Hepatocyte (in vitro differentiated cells): Measurements from ENCODE around the gene L3MBTL3. TPM values are rescaled to one million over a fixed set of nuclear protein-coding genes. Genes with fewer than 3 reads are reported as not detected.

Experiments used
- DNase-seq: peaks from one replicate; pipeline ENCODE4 v3.0.0-alpha.2; 2016; ENCODE audit warnings: low spot score
- H2AFZ ChIP-seq: fragments of 200-600 bp; sonication (generic); 2 replicates; pipeline ENCODE4 v1.6.0; 2016; ENCODE audit warnings: antibody characterized with exemption, mild to moderate bottlenecking
- H3K27ac ChIP-seq: fragments of 200-600 bp; sonication (generic); 2 replicates; pipeline ENCODE4 v1.5.1; 2016; ENCODE audit warnings: mild to moderate bottlenecking
- H3K27me3 ChIP-seq: fragments of 200-600 bp; sonication (generic); 2 replicates; pipeline ENCODE4 v1.6.1; 2016
- H3K36me3 ChIP-seq: fragments of 200-600 bp; sonication (generic); replicated peaks from 2 replicates; pipeline ENCODE4 v1.5.1; 2016; ENCODE audit warnings: low read depth; ENCODE audit not compliant: insufficient read depth
- H3K4me1 ChIP-seq: fragments of 200-600 bp; sonication (generic); 2 replicates; pipeline ENCODE4 v1.5.1; 2016; ENCODE audit warnings: mild to moderate bottlenecking, moderate library complexity; ENCODE audit not compliant: insufficient read depth
- H3K4me2 ChIP-seq: fragments of 200-600 bp; sonication (generic); 2 replicates; pipeline ENCODE4 v1.6.0; 2016
- H3K4me3 ChIP-seq: fragments of 200-600 bp; sonication (generic); 2 replicates; pipeline ENCODE4 v1.5.1; 2016; ENCODE audit warnings: mild to moderate bottlenecking
- H3K79me2 ChIP-seq: fragments of 200-600 bp; sonication (generic); 2 replicates; pipeline ENCODE4 v1.6.0; 2017; ENCODE audit warnings: mild to moderate bottlenecking
- H3K9me2 ChIP-seq: fragments of 200-600 bp; sonication (generic); replicated peaks from 2 replicates; pipeline ENCODE4 v1.6.0; 2017; ENCODE audit warnings: mild to moderate bottlenecking; ENCODE audit not compliant: insufficient read depth
- H3K9me3 ChIP-seq: fragments of 200-600 bp; sonication (generic); 2 replicates; pipeline ENCODE4 v1.5.1; 2016; ENCODE audit warnings: low read depth, mild to moderate bottlenecking
- H4K20me1 ChIP-seq: fragments of 200-600 bp; sonication (generic); 2 replicates; pipeline ENCODE4 v1.6.0; 2016; ENCODE audit warnings: mild to moderate bottlenecking; ENCODE audit not compliant: insufficient read depth, poor library complexity, severe bottlenecking
- EZH2 ChIP-seq: fragments of 200-600 bp; sonication (generic); IDR thresholded peaks from 2 replicates; pipeline ENCODE4 v1.6.1; 2016; ENCODE audit warnings: antibody characterized with exemption, mild to moderate bottlenecking, borderline replicate concordance
- EZH2phosphoT487 ChIP-seq: fragments of 200-600 bp; sonication (generic); IDR thresholded peaks from one replicate; pipeline ENCODE4 v1.6.1; 2018; ENCODE audit warnings: antibody characterized with exemption, mild to moderate bottlenecking, low read depth, moderate library complexity; ENCODE audit not compliant: unreplicated experiment, severe bottlenecking
- WGBS: methylation state at CpG from one replicate; pipeline ENCODE4 v1.1.6; 2016; ENCODE audit warnings: low lambda C conversion rate; ENCODE audit errors: missing lambda C conversion rate; 5-methylcytosine and 5-hydroxymethylcytosine counted together
- polyA plus RNA-seq: library from polyadenylated mRNA; unstranded; fragments of >200 nt; fragmentation: Nextera tagmentation; extraction: Ambion mirVana; gene quantifications from 2 replicates; pipeline ENCODE4 v1.2.1, GENCODE V29; 2016
- total RNA-seq: library from RNA; depleted of rRNA; stranded (reverse); fragments of >200 nt; gene quantifications from 2 replicates; pipeline ENCODE4 v1.2.3, GENCODE V29; 2014
- TF ChIP-seq, protein P1 (sequence below): fragments of 200-600 bp; sonication (generic); IDR thresholded peaks from 2 replicates; pipeline ENCODE4 v1.5.1; 2016; ENCODE audit warnings: antibody characterized with exemption, mild to moderate bottlenecking; ENCODE audit not compliant: poor library complexity

L3MBTL3 gene
- total and polyA plus RNA-seq, 2 experiments from 2014 or later, result 5.3 to 20.1 TPM

DNA sequence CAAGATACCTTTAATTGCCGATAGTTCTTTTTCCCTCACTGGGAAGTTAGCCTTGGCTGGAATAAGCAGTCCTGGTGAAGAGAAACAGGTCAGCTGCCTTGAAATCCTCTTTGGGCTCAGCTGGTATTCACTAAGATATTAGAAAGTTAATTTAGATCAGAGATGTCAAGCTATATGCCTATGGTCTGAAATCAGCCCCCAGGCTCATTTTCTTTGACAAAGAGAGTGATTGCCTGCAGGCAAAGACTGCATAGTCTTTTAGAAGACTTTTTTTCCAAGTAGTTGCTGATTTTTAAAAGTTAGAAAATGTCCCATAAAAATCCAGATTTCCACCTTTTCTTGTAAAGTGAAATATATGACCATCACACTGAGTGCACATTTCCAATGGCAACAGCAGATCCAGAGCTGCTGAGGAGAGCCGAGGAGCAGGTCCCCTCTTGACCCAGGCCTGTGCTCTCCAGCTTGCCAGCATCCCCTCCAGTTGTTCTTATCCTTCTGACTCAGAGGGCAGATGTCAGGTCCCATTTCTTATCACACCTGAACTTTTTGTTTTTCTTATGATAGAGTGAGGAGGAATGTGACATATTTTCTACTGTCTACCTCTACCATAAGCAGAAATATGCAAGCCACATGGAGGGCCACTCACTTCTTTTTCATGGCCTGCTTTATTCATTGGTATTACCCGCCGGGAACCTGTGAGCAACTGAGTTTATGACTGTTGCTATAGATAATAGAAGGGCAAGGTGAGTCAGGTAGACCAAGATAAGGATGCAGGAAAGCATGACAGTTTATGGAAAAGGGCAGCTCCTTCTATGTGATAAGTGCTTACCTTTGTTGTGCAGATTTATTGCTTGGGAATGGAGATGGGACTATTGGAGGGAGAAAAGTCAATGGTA lies 17.6 kb upstream of the L3MBTL3 start:
- TF ChIP-seq EZH2phosphoT487 (no peak), EZH2 (no peak)
- TF ChIP-seq, protein P1, sequence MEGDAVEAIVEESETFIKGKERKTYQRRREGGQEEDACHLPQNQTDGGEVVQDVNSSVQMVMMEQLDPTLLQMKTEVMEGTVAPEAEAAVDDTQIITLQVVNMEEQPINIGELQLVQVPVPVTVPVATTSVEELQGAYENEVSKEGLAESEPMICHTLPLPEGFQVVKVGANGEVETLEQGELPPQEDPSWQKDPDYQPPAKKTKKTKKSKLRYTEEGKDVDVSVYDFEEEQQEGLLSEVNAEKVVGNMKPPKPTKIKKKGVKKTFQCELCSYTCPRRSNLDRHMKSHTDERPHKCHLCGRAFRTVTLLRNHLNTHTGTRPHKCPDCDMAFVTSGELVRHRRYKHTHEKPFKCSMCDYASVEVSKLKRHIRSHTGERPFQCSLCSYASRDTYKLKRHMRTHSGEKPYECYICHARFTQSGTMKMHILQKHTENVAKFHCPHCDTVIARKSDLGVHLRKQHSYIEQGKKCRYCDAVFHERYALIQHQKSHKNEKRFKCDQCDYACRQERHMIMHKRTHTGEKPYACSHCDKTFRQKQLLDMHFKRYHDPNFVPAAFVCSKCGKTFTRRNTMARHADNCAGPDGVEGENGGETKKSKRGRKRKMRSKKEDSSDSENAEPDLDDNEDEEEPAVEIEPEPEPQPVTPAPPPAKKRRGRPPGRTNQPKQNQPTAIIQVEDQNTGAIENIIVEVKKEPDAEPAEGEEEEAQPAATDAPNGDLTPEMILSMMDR, result no peak
- no peaks in the 10 kb centered on the region for H3K79me2 ChIP-seq
- H4K20me1 ChIP-seq, result no peaks in the 10 kb centered on the region
- no peaks in the 10 kb centered on the region for H3K9me3 ChIP-seq
- H3K4me2 ChIP-seq, result no peak overlapping the region
- 44% methylated on average over 4 of the region's 4 CpGs for WGBS
- no peaks in the 10 kb centered on the region for H3K9me2 ChIP-seq
- H3K36me3 ChIP-seq, result no peaks in the 10 kb centered on the region
- no peaks in the 10 kb centered on the region for H3K27me3 ChIP-seq
- DNase-seq, result peak; percentile 31
- H3K27ac ChIP-seq, result no peak overlapping the region
- H3K4me3 ChIP-seq, result no peak overlapping the region
- no peak overlapping the region for H2AFZ ChIP-seq
- no peaks in the 10 kb centered on the region for H3K4me1 ChIP-seq

GRCh38 chr6:130008236-130008873 lies 10.0 kb upstream of the L3MBTL3 start:
- no peak overlapping the region for H2AFZ ChIP-seq
- no peaks in the 10 kb centered on the region for H4K20me1 ChIP-seq
- no peaks in the 10 kb centered on the region for H3K9me3 ChIP-seq
- no peaks in the 10 kb centered on the region for H3K79me2 ChIP-seq
- no peaks in the 10 kb centered on the region for H3K36me3 ChIP-seq
- no peaks in the 10 kb centered on the region for H3K27me3 ChIP-seq
- no peaks in the 10 kb centered on the region for H3K4me1 ChIP-seq
- no peak overlapping the region for H3K4me3 ChIP-seq
- TF ChIP-seq EZH2 (no peak), EZH2phosphoT487 (no peak)
- TF ChIP-seq, protein P1, result no peak
- 81% methylated on average over 4 of the region's 4 CpGs for WGBS
- H3K27ac ChIP-seq, result no peak overlapping the region
- no peak for DNase-seq
- H3K9me2 ChIP-seq, result no peaks in the 10 kb centered on the region
- H3K4me2 ChIP-seq, result no peak overlapping the region

- Histone ChIP-seq H3K4me2 (no peak overlapping the region), H2AFZ (no peak overlapping the region), H3K4me1 (no peaks in the 10 kb centered on the region), H3K27me3 (no peaks in the 10 kb centered on the region), H3K79me2 (no peaks in the 10 kb centered on the region), H3K9me2 (no peaks in the 10 kb centered on the region), H4K20me1 (no peaks in the 10 kb centered on the region), H3K9me3 (no peaks in the 10 kb centered on the region), H3K36me3 (no peaks in the 10 kb centered on the region), H3K4me3 (no peak overlapping the region), H3K27ac (no peak overlapping the region)
- 79% methylated on average over 5 of the region's 5 CpGs for WGBS
- DNase-seq, result no peak
- no peak for TF ChIP-seq EZH2phosphoT487
- no peak for TF ChIP-seq EZH2
These were observed 9.2 kb upstream of the L3MBTL3 start for GRCh38 chr6:130009146-130009545.

- H3K4me2 ChIP-seq, result no peak overlapping the region
- no peaks in the 10 kb centered on the region for H3K9me2 ChIP-seq
- DNase-seq, result no peak
- H3K9me3 ChIP-seq, result no peaks in the 10 kb centered on the region
- no peaks in the 10 kb centered on the region for H3K36me3 ChIP-seq
- H3K27me3 ChIP-seq, result no peaks in the 10 kb centered on the region
- no peaks in the 10 kb centered on the region for H3K4me1 ChIP-seq
- no peak for TF ChIP-seq EZH2
- no peak for TF ChIP-seq EZH2phosphoT487
- H3K79me2 ChIP-seq, result no peaks in the 10 kb centered on the region
- 94% methylated on average over 2 of the region's 2 CpGs for WGBS
- H4K20me1 ChIP-seq, result no peaks in the 10 kb centered on the region
- H2AFZ ChIP-seq, result no peak overlapping the region
- H3K4me3 ChIP-seq, result no peak overlapping the region
- H3K27ac ChIP-seq, result no peak overlapping the region
These were observed 8.0 kb upstream of the L3MBTL3 start for GRCh38 chr6:130010387-130010786.
